ACC112 (cell line): ENCODE measurements around the gene COPG2.

Source experiments
- H2AFZ ChIP-seq: fragments of 200-600 bp; sonication (generic); one replicate; pipeline ENCODE4 v1.6.0; 2017; ENCODE audit warnings: antibody characterized with exemption, low read length; ENCODE audit not compliant: unreplicated experiment
- H3K27ac ChIP-seq: fragments of 200-600 bp; sonication (generic); 2 replicates; pipeline ENCODE4 v1.5.1; 2014; ENCODE audit warnings: low read depth, mild to moderate bottlenecking, antibody characterized with exemption, low read length, moderate library complexity
- H3K27me3 ChIP-seq: fragments of 200-600 bp; sonication (generic); 2 replicates; pipeline ENCODE4 v1.6.1; 2014; ENCODE audit warnings: mild to moderate bottlenecking, antibody characterized with exemption, low read length, moderate library complexity, mixed read lengths; ENCODE audit not compliant: insufficient read depth
- H3K36me3 ChIP-seq: fragments of 200-600 bp; sonication (generic); 2 replicates; pipeline ENCODE4 v1.6.1; 2016; ENCODE audit warnings: mild to moderate bottlenecking, antibody characterized with exemption, low read length, moderate library complexity, mixed read lengths; ENCODE audit not compliant: insufficient read depth
- H3K4me1 ChIP-seq: fragments of 200-600 bp; sonication (generic); one replicate; pipeline ENCODE4 v1.6.1; 2016; ENCODE audit warnings: low read length, mixed read lengths; ENCODE audit not compliant: insufficient read depth, unreplicated experiment, control insufficient read depth
- H3K4me3 ChIP-seq: fragments of 200-600 bp; sonication (generic); 2 replicates; pipeline ENCODE4 v1.5.1; 2014; ENCODE audit warnings: mild to moderate bottlenecking, low read depth, low read length
- H3K79me2 ChIP-seq: fragments of 200-600 bp; sonication (generic); one replicate; pipeline ENCODE4 v1.6.0; 2016; ENCODE audit warnings: low read length; ENCODE audit not compliant: control insufficient read depth, unreplicated experiment, insufficient read depth

The COPG2 gene

DNA sequence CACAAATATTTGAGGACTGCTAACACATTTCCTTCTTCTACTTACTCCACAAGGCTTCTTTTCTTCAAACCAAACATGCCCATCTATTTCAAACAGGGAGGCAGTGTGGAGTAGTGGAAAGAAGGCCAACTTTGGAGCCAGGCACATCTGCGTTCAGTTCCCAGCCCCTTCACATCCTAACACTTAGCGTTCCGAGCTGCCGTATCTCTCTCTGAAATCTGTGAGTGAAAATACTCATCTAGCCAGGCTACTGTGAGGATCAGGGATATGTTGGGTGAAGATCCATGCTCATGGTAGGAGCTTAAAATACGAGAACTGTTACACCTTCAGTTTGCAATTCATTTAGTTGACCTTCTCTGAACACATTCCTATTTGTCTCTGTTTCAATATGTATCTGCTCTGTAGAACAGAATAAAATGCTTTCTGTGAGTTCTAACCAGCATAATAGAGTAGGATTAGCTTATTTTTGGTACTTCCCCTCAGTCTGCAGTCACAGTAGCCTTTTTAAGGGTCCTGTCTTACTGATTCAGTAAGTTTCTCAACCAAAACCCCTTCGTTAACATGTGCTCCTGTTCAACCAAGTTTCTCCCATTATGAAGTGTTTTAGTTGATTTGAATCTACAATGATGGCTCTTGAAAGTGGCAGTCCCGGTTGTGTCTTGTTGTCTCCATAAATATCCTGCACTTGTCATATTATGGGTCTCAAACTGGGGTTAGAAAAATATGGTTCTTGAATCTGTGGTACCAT is 180.0 kb downstream of the COPG2 start:
- no peaks in the 10 kb centered on the region for H3K79me2 ChIP-seq
- no peaks in the 10 kb centered on the region for H3K36me3 ChIP-seq
- H2AFZ ChIP-seq = no peak overlapping the region

DNA sequence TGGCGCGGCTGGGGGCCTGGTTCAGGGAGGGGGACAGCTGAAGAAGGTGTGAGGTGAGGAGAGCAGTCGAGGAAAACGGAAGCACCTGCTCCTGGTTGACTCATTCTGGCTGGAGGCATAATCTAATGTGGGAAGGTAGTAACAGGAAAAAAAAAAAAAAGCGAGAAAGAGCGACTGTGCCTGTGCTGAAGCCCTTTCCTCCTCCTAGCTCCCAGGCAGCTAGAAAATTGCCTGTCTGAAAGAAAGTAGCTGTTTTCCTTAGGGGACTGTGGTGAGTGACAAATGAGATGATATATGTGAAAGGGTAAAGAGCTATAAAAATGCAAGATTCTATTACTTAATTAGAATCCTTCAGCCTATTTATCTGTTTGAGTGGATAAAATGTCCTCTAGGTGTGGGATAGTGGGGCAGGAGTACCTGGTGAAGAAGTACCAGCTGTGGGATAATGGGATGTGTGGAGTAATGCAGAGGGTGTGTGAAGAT is 181.6 kb downstream of the COPG2 start:
- Histone ChIP-seq H3K4me1 (peaks cover 16% of the 10 kb centered on the region), H3K27me3 (no peaks in the 10 kb centered on the region), H3K36me3 (no peaks in the 10 kb centered on the region), H3K27ac (no peak overlapping the region), H3K79me2 (no peaks in the 10 kb centered on the region), H3K4me3 (no peak overlapping the region), H2AFZ (no peak overlapping the region)

More for the DNA sequence above, 180.0 kb downstream of the COPG2 start:
- H3K4me3 ChIP-seq = no peak overlapping the region
- no peak overlapping the region for H3K27ac ChIP-seq
- no peaks in the 10 kb centered on the region for H3K27me3 ChIP-seq
- peaks cover 13% of the 10 kb centered on the region for H3K4me1 ChIP-seq

DNA sequence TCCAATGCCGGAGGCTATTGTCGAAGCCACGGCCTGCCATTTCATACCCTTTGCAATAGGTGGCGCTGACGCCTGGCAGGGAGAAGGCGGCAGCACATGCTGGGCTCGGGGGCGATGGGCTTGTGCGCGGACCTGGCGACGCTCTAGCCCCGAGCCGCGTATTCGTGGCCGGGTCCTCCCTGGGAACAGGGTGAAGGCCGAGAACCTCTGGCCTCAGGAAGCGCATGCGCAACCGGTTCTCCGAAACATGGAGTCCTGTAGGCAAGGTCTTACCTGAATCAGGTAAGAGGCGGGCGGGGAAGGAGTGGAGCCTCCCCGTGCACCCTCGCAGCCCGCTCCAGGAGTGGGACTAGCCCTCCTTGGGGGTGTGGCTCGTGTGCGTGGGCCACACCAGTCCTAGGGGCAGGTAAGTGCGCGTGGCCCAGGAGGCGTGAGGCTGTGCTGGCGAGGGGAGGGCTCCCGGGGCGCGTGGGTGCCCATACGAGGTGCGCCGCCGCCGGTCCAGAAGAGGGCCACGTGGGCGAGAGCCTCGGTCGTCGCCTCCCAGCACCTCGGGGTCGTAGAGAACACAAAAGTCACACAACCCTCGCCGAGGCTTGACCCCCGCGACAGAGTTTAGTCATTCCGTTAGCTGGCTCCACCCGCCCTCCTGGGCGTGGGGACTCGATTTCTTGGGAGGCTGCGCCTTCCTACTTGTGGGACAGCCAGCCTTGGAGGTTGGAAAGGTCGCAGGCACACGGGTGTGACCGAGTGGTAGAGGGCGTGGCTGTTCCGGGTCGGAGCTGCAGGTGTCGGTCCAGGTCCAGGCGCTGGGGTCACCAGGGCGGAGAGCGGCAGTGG is 182.2 kb downstream of the COPG2 start:
- Histone ChIP-seq H3K79me2 (no peaks in the 10 kb centered on the region), H3K36me3 (no peaks in the 10 kb centered on the region), H3K27ac (no peak overlapping the region), H3K27me3 (no peaks in the 10 kb centered on the region), H2AFZ (no peak overlapping the region), H3K4me1 (peaks cover 16% of the 10 kb centered on the region), H3K4me3 (peak overlapping the region; percentile 36; the same call in 1 of the 2 replicates)

DNA sequence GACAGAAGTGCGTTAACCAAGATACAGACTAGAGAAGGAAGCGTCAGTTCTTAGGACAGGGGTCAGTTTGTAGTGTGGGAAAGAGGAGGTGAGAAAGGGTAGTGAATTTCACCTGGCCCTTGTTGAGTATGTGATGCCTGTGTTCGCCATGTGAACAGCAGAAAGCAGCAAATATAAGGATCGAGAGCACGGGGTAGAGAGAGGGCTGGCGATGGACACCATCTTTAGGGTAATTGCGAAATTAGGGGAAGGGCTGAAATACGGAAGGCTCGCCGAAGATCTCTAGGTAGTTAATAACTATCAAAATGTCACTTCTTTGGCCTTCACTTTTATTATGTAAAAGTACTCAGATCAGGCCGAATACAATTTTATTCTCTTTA is 182.8 kb downstream of the COPG2 start:
- no peaks in the 10 kb centered on the region for H3K79me2 ChIP-seq
- no peaks in the 10 kb centered on the region for H3K27me3 ChIP-seq
- peaks cover 16% of the 10 kb centered on the region for H3K4me1 ChIP-seq
- H3K4me3 ChIP-seq = no peak overlapping the region
- H2AFZ ChIP-seq = no peak overlapping the region
- H3K27ac ChIP-seq = no peak overlapping the region
- H3K36me3 ChIP-seq = no peaks in the 10 kb centered on the region

DNA sequence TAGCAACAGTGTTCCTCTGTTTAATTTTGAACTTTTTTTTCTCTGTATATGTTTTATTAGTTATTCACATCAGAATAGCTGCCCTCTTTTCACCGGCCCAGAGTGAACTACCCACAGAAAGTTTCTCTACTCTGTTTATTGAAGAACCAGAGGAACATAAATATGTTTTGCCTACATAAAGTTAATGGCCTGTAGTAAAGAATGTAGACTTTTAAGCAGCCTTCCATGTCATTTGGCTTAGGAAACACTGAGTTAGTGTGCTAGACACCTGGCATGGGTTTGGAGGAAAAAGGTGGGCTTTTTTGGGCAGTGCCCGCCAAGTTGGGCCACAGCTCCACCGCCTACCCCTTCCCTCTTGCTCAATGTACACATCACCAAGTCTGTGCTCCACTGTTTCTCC is 185.5 kb downstream of the COPG2 start:
- no peak overlapping the region for H3K4me3 ChIP-seq
- no peak overlapping the region for H2AFZ ChIP-seq
- no peaks in the 10 kb centered on the region for H3K36me3 ChIP-seq
- H3K27me3 ChIP-seq = no peaks in the 10 kb centered on the region
- H3K27ac ChIP-seq = no peak overlapping the region
- H3K4me1 ChIP-seq = peaks cover 3% of the 10 kb centered on the region
- H3K79me2 ChIP-seq = no peaks in the 10 kb centered on the region

DNA sequence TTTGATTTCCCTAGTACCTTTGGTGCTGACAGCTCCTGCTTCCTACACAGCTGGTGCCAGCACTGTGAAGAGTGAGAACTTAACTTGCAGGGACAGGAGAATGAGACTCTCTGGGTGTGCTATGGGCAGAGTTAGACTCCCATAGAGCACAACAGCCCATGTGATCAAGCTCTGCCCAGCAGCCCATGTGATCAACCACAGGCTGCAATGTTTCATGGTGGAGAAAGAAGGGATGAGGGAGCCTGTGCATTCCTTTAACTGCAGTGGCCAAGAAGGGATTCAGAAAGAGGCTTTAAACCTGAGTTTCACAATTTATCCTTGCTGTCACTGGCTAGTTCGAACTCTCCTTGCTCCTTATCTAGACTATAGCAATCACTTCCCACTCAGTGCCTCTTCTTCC is 186.7 kb downstream of the COPG2 start:
- H3K4me1 ChIP-seq = peaks cover 3% of the 10 kb centered on the region
- no peaks in the 10 kb centered on the region for H3K79me2 ChIP-seq
- H2AFZ ChIP-seq = no peak overlapping the region
- H3K27ac ChIP-seq = no peak overlapping the region
- no peak overlapping the region for H3K4me3 ChIP-seq
- H3K36me3 ChIP-seq = no peaks in the 10 kb centered on the region
- H3K27me3 ChIP-seq = no peaks in the 10 kb centered on the region

DNA sequence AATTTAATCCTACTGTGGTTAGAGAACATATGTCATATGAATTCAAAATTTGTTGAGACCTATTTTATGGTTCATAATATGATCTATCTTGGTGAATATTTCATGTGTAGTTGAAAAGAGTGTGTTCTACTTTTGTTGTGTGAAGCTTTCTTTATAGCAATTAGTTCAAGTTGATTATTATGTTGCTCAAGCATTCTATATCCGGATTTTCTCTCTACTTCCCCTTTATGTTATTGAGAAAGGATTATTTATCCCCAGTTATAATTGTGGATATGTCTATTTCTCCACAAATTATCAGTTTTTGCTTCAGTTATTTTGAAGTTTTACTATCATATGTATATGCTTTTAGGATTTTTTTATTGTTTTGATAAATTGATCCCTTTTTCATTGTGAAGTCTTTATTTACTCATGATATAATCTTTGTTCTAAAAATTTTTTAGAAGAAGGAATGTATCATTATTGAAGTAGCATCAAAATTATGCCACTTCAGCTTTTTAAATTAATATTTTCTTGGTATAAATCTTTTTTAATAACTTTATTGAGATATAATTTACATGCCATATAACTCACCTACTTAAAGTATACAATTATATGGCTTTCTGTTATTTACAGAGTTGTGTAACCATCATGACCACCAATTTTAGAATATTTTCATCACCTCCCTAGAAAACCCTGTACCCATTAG is 188.7 kb downstream of the COPG2 start:
- H3K27ac ChIP-seq = no peak overlapping the region
- H3K27me3 ChIP-seq = no peaks in the 10 kb centered on the region
- no peak overlapping the region for H3K4me3 ChIP-seq
- H3K36me3 ChIP-seq = no peaks in the 10 kb centered on the region
- H3K79me2 ChIP-seq = no peaks in the 10 kb centered on the region
- H3K4me1 ChIP-seq = peaks cover 3% of the 10 kb centered on the region
- H2AFZ ChIP-seq = no peak overlapping the region

DNA sequence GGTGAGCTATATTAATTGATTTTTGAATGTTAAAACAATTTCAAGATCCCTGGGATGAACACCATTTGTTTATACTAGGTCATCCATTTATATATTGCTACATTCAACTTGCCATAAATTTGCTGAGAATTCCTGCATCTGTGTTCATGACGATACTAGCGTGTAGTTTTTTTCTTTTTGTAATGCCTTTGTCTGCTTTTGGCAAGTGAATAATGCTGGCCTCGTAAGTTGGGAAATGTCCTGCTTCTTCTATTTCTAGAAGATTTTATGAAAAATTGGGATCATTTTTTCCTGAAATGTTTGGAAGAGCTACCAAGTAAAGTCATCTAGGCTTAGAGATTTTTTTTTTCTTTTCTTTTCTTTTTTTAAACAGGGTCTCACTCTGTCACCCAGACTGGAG is 189.6 kb downstream of the COPG2 start:
- Histone ChIP-seq H3K27me3 (no peaks in the 10 kb centered on the region), H3K36me3 (no peaks in the 10 kb centered on the region), H3K4me1 (peaks cover 3% of the 10 kb centered on the region), H2AFZ (no peak overlapping the region), H3K4me3 (no peak overlapping the region), H3K27ac (no peak overlapping the region), H3K79me2 (no peaks in the 10 kb centered on the region)

DNA sequence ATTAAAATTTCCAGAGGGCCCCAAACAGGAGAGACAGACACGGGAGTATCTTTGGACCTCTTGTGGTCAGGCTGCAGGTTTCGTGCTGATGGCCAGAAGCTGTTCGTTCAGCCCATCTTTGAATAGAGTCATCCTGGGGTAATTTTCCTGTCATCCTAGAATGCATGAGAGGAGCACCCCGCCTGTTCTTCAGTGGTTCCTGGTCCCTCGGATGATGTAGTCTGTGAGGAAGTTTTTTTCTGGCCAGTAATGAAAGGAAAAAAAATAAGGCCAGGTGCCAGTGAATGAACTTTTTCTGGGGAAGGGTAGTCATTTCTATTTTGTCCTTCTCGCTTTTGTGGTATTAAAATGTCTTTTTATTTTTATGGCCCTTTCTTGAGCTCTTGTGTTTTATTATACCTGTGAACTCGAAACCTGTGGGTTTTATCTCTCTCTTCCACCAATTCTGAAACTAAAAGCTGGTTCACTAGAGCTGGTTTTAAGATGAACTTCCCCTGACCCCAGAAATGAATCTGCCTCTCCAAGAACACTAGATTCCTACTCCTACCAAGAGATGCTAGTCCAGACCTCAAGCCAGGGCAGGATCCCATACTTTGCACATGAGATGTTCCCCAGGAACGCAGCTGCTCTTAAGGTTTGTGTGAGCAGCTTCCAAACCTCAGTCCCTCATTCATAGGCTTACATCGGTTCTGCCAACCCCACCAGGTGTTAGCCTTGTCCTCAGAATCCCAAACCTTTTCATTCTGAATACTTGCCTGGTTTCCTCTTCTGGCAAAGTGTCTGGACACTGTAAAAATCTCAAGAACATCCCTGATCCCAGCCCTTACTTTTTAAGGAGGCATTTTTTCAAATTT is 192.0 kb downstream of the COPG2 start:
- H2AFZ ChIP-seq = no peak overlapping the region

DNA sequence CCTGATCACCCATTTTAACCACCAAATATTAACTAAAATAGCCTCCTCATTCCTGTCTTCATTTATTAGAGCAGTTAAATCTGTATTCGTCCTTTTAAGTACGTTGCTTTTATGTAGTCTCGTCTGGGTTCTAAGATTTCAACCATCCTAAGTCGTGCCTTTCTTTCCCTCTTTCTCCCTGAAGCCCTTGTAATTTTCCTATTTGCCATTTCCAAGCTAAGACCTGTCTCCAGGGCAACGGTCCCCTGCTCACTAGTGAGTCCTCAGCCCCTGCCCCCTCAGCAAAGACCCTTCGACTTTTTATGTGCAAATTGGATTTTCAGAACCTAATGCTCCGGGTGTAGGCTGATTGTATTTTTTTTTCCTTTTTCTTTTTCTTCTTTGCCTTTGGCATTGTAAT is 192.8 kb downstream of the COPG2 start:
- Histone ChIP-seq H3K27ac (no peak overlapping the region), H3K4me3 (no peak overlapping the region), H3K36me3 (no peaks in the 10 kb centered on the region), H2AFZ (no peak overlapping the region), H3K4me1 (no peaks in the 10 kb centered on the region), H3K79me2 (no peaks in the 10 kb centered on the region), H3K27me3 (no peaks in the 10 kb centered on the region)

More for the DNA sequence above, 192.0 kb downstream of the COPG2 start:
- Histone ChIP-seq H3K79me2 (no peaks in the 10 kb centered on the region), H3K4me1 (no peaks in the 10 kb centered on the region), H3K27ac (no peak overlapping the region), H3K27me3 (no peaks in the 10 kb centered on the region), H3K36me3 (no peaks in the 10 kb centered on the region), H3K4me3 (no peak overlapping the region)
